HG02678 (cell line): ENCODE measurements around the gene BLM.
A peak's percentile ranks its signal among the peaks of the same experiment; 100 is the strongest.
"Not testable (repeated sequence)": the region's sequence is repeated elsewhere in the genome, so short reads cannot be mapped to it uniquely, and the experiment has no call there.

Experiments
- ATAC-seq: cut with Tn5 transposase; IDR thresholded peaks from one replicate; pipeline ENCODE4 v1.9.1; 2021; ENCODE audit warnings: mild to moderate bottlenecking, moderate library complexity; ENCODE audit not compliant: unreplicated experiment

The BLM gene

GRCh38 chr15:90716976-90717821, at the start of gene BLM:
Gene BLM, plus strand, starts transcription at chr15:90717346. Its CDS starts 30,047 bp downstream, at chr15:90747393.
- ATAC-seq, result peak; percentile 99

- ATAC-seq, result not testable (repeated sequence)
Measured at GRCh38 chr15:90667755-90668345, 49.3 kb upstream of the BLM start.

GRCh38 chr15:90670631-90671030, 46.5 kb upstream of the BLM start:
- not testable (repeated sequence) for ATAC-seq

GRCh38 chr15:90671216-90671615, 45.9 kb upstream of the BLM start:
- no peak for ATAC-seq

GRCh38 chr15:90673357-90673756, 43.8 kb upstream of the BLM start:
- not testable (repeated sequence) for ATAC-seq

- ATAC-seq, result no peak
Measured at GRCh38 chr15:90674476-90674875, 42.7 kb upstream of the BLM start.

GRCh38 chr15:90675464-90675863, 41.7 kb upstream of the BLM start:
- no peak for ATAC-seq

- no peak for ATAC-seq
Measured at GRCh38 chr15:90677807-90678790, 39.0 kb upstream of the BLM start.

GRCh38 chr15:90679959-90680358, 37.2 kb upstream of the BLM start:
- ATAC-seq, result no peak

GRCh38 chr15:90680371-90680935, 36.7 kb upstream of the BLM start:
- no peak for ATAC-seq

GRCh38 chr15:90681056-90681455, 36.1 kb upstream of the BLM start:
- ATAC-seq, result no peak

GRCh38 chr15:90681480-90681879, 35.7 kb upstream of the BLM start:
- ATAC-seq, result no peak

GRCh38 chr15:90683371-90683770, 33.8 kb upstream of the BLM start:
- no peak for ATAC-seq

- ATAC-seq, result no peak
Measured at GRCh38 chr15:90683876-90684275, 33.3 kb upstream of the BLM start.

- no peak for ATAC-seq
Measured at GRCh38 chr15:90684281-90684680, 32.9 kb upstream of the BLM start.

GRCh38 chr15:90685591-90686434, 31.3 kb upstream of the BLM start:
- peak; percentile 15 for ATAC-seq

GRCh38 chr15:90686435-90687218, 30.5 kb upstream of the BLM start:
- peak; percentile 76 for ATAC-seq

- not testable (repeated sequence) for ATAC-seq
Measured at GRCh38 chr15:90689326-90689961, 27.7 kb upstream of the BLM start.

- ATAC-seq, result no peak
Measured at GRCh38 chr15:90690585-90690984, 26.6 kb upstream of the BLM start.
